CD4-positive, alpha-beta T cell treated with Interleukin-17A for 1 hour (primary cell): ENCODE measurements around the gene DTNBP1.
"Not testable (repeated sequence)": the region's sequence is repeated elsewhere in the genome, so short reads cannot be mapped to it uniquely, and the experiment has no call there.

ENCODE experiments used
- DNase-seq: peaks from one replicate; pipeline ENCODE4 v3.0.0-alpha.2; 2020

The DTNBP1 gene

GRCh38 chr6:15553736-15554294 is 109.0 kb downstream of the DTNBP1 start:
- no peak for DNase-seq

GRCh38 chr6:15553031-15553430 is 109.8 kb downstream of the DTNBP1 start:
- no peak for DNase-seq

- DNase-seq, result no peak
Measured at GRCh38 chr6:15551798-15552197, 111.0 kb downstream of the DTNBP1 start.

- DNase-seq, result no peak
Measured at GRCh38 chr6:15551262-15551661, 111.6 kb downstream of the DTNBP1 start.

- DNase-seq, result no peak
Measured at GRCh38 chr6:15550546-15551123, 112.2 kb downstream of the DTNBP1 start.

- no peak for DNase-seq
Measured at GRCh38 chr6:15549371-15549770, 113.5 kb downstream of the DTNBP1 start.

- DNase-seq, result no peak
Measured at GRCh38 chr6:15547400-15547799, 115.4 kb downstream of the DTNBP1 start.

- no peak for DNase-seq
Measured at GRCh38 chr6:15546591-15546990, 116.2 kb downstream of the DTNBP1 start.

- no peak for DNase-seq
Measured at GRCh38 chr6:15544321-15544900, 118.4 kb downstream of the DTNBP1 start.

GRCh38 chr6:15543332-15543917 is 119.4 kb downstream of the DTNBP1 start:
- DNase-seq, result not testable (repeated sequence)

- no peak for DNase-seq
Measured at GRCh38 chr6:15539722-15540270, 123.0 kb downstream of the DTNBP1 start.

- no peak for DNase-seq
Measured at GRCh38 chr6:15538766-15539495, 123.9 kb downstream of the DTNBP1 start.

GRCh38 chr6:15538106-15538505 is 124.7 kb downstream of the DTNBP1 start:
- no peak for DNase-seq

GRCh38 chr6:15536198-15536955 is 126.5 kb downstream of the DTNBP1 start:
- DNase-seq, result no peak

GRCh38 chr6:15535495-15536197 is 127.2 kb downstream of the DTNBP1 start:
- no peak for DNase-seq

- peak; percentile 8 for DNase-seq
Measured at GRCh38 chr6:15534974-15535373, 127.9 kb downstream of the DTNBP1 start.

- DNase-seq, result no peak
Measured at GRCh38 chr6:15533379-15534026, 129.3 kb downstream of the DTNBP1 start.

- DNase-seq, result no peak
Measured at GRCh38 chr6:15531973-15532372, 130.9 kb downstream of the DTNBP1 start.

GRCh38 chr6:15530411-15530810 is 132.4 kb downstream of the DTNBP1 start:
- no peak for DNase-seq

- DNase-seq, result no peak
Measured at GRCh38 chr6:15528870-15529269, 134.0 kb downstream of the DTNBP1 start.
